Hematopoietic multipotent progenitor cell (in vitro differentiated cells): ENCODE results near the gene LHX3. TPM values are rescaled to one million over a fixed set of nuclear protein-coding genes. Genes with fewer than 3 reads are reported as not detected.
A peak's percentile ranks its signal among the peaks of the same experiment; 100 is the strongest.

Source experiments
- DNase-seq, 3 donors: peaks; one replicate each; pipeline ENCODE4 v3.0.0-alpha.2; 2011 to 2015; ENCODE audit warnings: low read depth in 2 of 3, low spot score in 2 of 3
- total RNA-seq: library from RNA; depleted of rRNA; stranded (reverse); fragments of >200 nt; gene quantifications from one replicate; pipeline ENCODE4 v1.2.3, GENCODE V29; 2012

Gene LHX3
- total RNA-seq, 1 donor, result 0.27 TPM

GRCh38 chr9:136179761-136180160 lies 25.2 kb downstream of the LHX3 start:
- no peak for DNase-seq

- no peak for DNase-seq
Observed at GRCh38 chr9:136179101-136179616, 25.8 kb downstream of the LHX3 start.

DNA sequence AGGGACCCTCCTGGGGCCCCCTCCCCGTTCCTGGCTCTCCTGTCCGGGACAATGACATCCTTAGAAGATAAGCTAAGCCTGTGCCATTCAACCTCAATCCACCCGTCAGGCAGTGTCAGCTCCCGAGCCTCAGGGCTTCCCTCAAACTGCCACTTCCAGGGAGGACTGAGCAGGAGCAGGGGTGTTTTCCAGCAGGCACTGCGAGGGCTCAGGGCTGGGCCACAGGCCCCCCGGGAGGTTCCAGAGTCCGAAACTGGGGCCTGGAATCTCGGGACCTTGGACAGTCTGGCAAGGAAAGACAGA lies 26.2 kb downstream of the LHX3 start:
- no peak for DNase-seq

DNA sequence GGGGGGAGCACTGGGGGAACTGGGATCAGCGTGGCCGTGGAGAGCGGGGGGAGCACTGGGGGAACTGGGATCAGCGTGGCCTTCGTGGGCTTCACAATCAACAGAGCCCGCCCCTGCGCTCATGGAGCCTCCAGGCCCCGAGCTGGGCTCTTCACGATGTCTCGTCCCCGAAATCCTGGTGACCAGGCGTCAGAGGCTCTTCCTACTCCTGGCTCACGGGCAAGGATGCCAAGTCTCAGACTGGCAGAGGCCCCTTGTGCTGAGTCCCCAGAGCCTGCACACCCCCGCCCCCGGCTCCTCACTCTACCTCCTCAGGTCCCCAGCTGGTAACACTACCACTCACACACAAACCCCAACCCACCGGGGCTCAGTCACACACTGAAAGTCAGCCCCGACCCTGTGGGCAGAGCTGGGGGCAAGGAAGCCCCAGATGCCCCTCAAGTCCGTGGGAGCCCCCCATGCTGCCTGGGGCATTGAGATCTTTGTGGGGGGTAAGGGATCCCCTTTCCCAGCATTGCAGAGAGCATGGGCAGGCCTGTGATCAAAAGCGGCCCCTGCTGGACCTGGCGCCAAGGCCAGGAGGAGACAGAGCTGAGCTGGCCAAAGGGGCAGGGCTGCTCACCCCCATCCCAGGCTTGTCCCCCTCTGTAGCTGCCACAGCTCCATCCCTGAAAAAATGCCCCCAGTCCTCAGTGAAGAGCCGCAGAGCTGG lies 26.7 kb downstream of the LHX3 start:
- DNase-seq, result no peak

DNA sequence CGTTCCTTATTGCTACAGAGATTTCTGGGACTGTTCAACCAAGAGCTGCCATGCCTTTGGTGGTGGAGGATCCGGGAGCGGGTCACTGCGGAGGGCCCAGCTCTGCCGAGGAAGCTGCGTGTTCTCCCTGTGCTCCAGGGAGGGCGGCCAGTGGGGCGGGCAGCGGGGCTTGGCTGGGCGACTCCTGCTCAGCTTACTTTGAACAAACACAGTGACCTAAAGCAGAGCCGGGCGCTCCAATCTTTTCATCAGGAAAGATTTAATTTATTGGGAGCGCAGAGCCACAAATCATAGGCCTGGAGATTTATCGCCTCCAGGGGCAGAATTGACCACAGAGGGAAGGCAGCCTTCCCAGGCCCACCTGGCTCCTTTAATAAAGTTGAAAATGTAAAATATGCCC lies 27.7 kb downstream of the LHX3 start:
- no peak for DNase-seq

- no peak for DNase-seq
Observed at GRCh38 chr9:136175616-136176197, 29.2 kb downstream of the LHX3 start.

- DNase-seq, result no peak
Observed at GRCh38 chr9:136174779-136175615, 29.9 kb downstream of the LHX3 start.

- DNase-seq, result no peak
Observed at GRCh38 chr9:136173648-136174290, 31.2 kb downstream of the LHX3 start.

DNA sequence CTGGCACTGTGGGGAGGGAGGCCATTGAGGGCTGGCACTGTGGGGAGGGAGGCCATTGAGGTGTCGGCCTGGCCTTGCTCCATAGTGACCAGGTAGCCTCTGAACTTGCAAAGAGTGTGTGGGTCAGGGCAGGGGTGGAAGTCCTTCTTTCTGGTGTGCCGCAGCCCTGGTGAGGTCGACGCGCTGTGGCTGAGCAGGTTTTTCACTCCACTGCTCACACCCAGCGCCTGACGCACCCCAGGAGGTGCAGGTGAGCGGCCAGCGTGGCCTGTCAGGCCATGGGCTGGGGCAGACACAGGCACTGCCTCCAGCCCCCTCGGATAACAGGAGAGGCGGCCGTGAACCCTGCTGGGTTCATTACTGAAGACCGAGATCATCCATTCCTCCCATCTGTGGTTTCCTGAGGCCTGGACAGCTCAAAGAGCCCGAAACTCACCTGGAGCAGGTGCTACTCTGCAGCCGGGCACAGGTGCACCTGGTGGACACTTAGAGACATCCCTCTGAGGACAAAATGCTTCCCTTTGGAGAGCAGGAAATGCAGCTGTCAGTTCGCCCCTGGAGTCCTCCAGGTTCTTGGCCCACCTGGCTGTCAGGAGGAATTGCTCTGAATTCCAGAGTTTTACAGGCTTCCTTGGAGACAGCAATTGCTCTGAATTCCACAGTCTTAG lies 32.4 kb downstream of the LHX3 start:
- no peak for DNase-seq

DNA sequence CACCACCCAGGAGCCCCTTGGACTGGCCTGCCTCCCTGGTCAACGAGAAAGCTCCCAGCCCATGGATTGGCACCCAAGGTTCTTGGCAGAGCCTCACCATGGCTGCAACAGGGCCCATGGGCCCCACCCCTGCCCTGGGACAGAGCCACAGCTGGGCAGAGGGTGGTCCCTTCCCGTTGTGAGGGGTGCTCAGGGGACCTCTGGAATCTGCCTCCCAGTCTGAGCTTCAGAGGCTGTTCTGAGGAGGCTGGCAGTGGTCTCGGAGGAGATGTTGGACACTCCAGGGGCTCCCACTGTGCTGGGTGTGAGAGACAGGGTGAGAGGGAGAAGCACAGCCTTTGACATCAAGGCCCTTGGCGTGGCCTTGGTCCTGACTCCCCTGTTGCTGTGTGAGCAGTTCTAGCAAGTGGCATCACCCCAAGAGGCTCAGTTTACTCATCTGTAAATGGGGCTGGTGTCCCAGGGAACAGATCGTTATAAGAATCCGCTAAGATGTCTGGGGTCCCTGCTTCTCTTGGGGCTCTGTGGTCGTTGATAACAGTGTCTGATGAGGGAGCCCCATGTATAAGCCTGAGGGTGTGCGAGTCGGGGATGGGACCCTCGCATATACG lies 33.0 kb downstream of the LHX3 start:
- no peak for DNase-seq

GRCh38 chr9:136171009-136171800 lies 33.7 kb downstream of the LHX3 start:
- DNase-seq, result no peak

GRCh38 chr9:136170006-136170901 lies 34.7 kb downstream of the LHX3 start:
- peak in 2 of 3 donors; percentile 33 to 63 for DNase-seq

DNA sequence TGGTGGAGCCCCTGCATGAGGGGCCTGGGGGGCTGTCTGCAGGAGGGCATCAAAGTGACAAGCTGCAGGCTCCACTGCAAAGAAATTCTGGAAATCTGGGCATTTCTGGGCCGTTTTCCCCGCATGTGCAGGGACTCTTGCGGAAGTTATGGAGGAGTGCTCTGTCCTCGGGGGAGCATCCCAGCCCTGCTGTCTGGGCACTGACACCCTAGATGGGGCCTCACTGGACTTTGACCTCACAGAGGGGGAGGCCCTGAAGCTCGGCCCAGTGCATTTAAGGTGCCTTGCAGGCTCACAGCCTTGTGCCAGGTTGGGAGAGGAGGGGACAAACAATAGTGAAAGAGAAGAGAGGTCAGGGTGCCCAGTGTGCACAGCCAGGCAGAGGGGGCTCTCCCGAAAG lies 35.4 kb downstream of the LHX3 start:
- no peak for DNase-seq

GRCh38 chr9:136163248-136163850 lies 41.6 kb downstream of the LHX3 start:
- no peak for DNase-seq

DNA sequence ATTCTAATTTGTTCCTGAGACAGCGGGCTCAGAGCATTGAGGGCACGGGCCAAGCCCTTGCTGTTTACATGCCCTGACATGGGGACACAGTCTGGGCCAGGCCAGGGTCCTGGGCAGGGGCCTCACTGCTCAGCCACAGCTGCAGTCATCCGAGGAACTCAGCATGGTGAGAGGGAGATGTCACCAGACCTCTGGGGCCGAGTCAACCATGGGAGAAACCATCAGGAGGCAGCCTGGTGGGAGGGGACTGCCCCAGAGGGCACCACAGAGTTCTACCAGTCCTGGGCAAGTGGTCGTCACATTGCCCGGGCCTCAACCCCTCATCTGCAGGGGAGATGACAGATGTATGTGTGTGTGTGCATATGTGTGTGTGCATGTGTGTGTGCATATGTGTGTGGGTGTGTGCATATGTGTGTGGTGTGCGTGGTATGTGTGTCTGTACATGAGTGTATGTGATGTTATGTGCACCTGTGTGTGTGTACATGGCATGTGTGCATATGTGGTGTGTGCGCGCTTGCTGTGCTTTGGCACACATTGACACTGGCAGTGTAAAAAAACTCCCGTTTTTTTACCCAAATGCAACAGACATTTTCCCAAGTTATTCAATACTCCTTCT lies 43.8 kb downstream of the LHX3 start:
- no peak for DNase-seq

DNA sequence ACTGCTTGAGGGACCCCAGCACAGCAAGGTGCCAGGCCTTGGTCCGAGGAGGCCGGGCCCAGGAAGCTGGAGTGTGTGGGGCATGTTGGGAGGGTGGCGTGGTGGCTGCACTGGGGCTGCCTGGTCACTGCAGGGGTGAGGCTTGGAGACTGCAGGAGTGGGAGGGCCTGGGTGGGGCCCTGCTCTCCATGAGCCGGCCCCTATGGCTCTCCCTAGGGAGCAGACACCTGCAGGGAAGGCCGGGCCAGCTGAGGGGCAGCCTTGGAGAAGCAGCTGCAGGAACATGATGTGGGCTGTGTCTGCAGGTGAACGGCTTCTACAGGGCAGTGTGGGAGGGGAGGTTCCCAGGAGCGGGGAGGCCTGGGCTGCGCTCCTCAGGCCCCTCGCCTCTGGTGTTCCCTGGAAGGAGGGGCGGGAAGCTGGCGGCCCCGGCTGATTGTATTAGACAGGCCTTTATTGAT lies 44.5 kb downstream of the LHX3 start:
- no peak for DNase-seq

DNA sequence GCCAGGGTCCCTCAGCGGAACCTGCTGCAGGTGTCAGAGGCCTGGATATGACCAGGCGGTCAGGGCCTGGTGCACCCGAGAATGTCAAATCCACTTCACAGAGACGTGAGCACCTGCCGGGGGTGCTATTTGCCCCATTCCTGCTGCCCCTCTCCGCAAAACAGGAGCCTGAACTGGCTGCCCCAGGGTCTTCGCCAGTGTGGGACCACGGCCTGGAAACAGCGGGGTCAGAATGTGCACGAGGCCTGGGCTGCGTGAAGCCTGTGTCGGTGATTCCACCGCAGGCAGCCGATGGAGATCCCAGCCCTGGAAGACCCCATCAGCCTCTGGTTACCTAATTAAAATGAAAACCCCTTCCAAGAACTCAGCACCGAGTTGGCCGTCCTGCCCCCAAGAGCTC lies 45.1 kb downstream of the LHX3 start:
- DNase-seq, result no peak
